C4-2B (cell line): ENCODE results near the gene ARMC10.
"Not testable (repeated sequence)": the region's sequence is repeated elsewhere in the genome, so short reads cannot be mapped to it uniquely, and the experiment has no call there.

Source experiments
- H3K27ac ChIP-seq: fragments of 450-650 bp; 2 replicates; pipeline ENCODE4 v1.5.1; 2017
- ZFX ChIP-seq: fragments of 450-650 bp; IDR thresholded peaks from 2 replicates; pipeline ENCODE4 v1.6.1; 2017
- TF ChIP-seq, protein P1 (sequence below): fragments of 450-650 bp; conservative IDR thresholded peaks from 2 replicates; pipeline ENCODE4 v1.5.1; 2017; ENCODE audit warnings: mild to moderate bottlenecking

The ARMC10 gene

DNA sequence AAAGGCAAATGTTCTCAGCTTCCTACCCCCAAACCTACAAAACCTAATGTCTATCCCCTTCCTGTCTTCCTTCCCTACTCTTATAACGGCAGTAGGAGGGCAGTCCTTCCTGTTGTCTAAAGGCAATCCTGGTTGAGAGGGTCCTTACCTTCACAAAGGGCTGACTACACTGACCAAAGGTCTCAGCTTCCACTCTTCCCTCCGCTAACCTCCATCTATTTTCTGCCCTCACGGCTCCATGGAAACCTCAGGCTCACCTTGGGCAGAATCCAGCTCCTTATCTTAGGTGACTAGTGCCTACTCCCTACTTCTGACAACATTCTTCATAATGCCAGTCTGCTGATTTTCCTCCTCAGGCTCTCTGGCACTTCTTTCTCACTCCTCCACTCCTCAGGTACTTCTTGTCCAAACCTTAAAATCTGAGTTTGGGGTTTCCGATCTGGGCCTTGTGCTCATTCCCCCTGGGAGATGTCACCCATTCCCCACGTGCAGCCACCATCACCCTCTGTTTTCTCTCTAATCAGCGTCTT, 886 bp upstream of the ARMC10 start:
- peak overlapping the region; percentile 88 for H3K27ac ChIP-seq

GRCh38 chr7:103075337-103075918, 488 bp downstream of the ARMC10 start:
- TF ChIP-seq, protein P1, sequence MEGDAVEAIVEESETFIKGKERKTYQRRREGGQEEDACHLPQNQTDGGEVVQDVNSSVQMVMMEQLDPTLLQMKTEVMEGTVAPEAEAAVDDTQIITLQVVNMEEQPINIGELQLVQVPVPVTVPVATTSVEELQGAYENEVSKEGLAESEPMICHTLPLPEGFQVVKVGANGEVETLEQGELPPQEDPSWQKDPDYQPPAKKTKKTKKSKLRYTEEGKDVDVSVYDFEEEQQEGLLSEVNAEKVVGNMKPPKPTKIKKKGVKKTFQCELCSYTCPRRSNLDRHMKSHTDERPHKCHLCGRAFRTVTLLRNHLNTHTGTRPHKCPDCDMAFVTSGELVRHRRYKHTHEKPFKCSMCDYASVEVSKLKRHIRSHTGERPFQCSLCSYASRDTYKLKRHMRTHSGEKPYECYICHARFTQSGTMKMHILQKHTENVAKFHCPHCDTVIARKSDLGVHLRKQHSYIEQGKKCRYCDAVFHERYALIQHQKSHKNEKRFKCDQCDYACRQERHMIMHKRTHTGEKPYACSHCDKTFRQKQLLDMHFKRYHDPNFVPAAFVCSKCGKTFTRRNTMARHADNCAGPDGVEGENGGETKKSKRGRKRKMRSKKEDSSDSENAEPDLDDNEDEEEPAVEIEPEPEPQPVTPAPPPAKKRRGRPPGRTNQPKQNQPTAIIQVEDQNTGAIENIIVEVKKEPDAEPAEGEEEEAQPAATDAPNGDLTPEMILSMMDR = no peak
- peak; percentile 87 for TF ChIP-seq ZFX
- peak overlapping the region; percentile 88 for H3K27ac ChIP-seq

More for the DNA sequence above, 886 bp upstream of the ARMC10 start:
- no peak for TF ChIP-seq ZFX
- TF ChIP-seq, protein P1 = no peak

DNA sequence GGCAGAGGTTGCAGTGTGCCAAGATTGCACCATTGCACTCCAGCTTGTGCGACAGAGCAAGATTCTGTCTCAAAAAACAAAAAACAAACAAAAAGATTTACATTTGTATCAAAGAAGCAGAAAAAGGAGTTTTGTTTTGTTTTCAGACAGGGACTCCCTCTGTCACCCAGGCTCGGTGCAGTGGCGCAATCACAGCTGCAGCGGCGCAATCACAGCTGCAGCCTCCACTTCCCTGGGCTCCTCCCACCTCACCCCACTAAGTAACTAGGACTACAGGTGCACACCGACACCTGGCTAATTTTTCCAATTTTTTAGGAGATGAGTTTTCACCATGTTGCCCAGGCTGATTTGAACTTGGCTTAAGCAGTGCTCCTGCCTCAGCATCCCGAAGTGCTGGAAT, 1.8 kb downstream of the ARMC10 start:
- TF ChIP-seq, protein P1 = no peak
- no peak for TF ChIP-seq ZFX
- no peak overlapping the region; the same call in 1 of the 2 replicates for H3K27ac ChIP-seq

DNA sequence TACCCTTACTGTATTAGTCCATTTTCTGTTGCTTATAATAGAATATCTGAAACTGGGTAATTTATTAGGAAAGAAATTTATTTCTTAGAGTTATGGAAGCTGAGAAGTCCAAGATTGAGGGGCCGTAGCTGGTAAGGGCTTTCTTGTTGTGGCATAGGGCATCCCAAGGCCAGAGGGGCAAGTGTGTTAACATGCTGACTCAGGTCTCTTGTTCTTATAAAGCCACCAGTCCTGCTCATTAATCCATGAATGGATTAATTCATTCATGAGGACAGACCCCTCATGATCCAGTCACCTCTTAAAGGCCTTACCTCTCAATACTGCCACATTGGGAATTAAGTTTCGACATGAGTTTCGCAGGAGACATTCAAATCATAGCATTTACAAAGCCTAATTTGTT, 2.4 kb downstream of the ARMC10 start:
- TF ChIP-seq, protein P1 = no peak
- no peak for TF ChIP-seq ZFX
- no peak overlapping the region for H3K27ac ChIP-seq

- not testable (repeated sequence) for H3K27ac ChIP-seq
These were observed 3.3 kb downstream of the ARMC10 start for GRCh38 chr7:103078226-103078625.

- no peak overlapping the region for H3K27ac ChIP-seq
- TF ChIP-seq, protein P1 = no peak
- TF ChIP-seq ZFX = no peak
These were observed 4.9 kb downstream of the ARMC10 start for GRCh38 chr7:103079836-103080235.

DNA sequence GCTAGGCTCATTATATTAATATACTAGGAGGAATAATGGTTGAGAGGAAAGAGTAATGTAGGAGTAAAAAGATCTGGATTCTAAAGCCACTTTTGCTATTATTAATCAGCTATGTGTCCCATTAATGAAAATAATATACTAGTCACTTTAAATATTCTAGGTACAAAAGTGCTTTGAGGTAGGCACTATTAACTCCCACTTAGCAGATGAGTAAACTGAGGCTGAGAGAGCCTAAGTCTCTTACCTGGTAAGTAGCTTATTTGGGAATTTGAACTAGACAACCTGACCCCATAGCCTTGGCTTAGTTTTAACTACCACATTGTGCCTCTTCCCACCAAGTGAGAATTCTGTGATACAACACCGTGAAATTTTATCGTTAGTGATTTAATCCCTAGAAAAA, 6.0 kb downstream of the ARMC10 start:
- TF ChIP-seq, protein P1 = no peak
- TF ChIP-seq ZFX = no peak
- no peak overlapping the region for H3K27ac ChIP-seq

GRCh38 chr7:103082497-103082896, 7.6 kb downstream of the ARMC10 start:
- no peak overlapping the region for H3K27ac ChIP-seq
- TF ChIP-seq, protein P1 = no peak
- TF ChIP-seq ZFX = no peak
